SK-N-MC (cell line): Measurements from ENCODE around the gene ACTR8.

Experiments used
- EZH2 ChIP-seq: fragments of 200-600 bp; sonication (generic); IDR thresholded peaks from one replicate; pipeline ENCODE4 v1.6.1; 2017; ENCODE audit warnings: antibody characterized with exemption
- FOXP2 ChIP-seq: optimal IDR thresholded peaks from 2 replicates; pipeline ENCODE3; 2011; ENCODE audit warnings: mild to moderate bottlenecking, moderate library complexity; ENCODE audit not compliant: insufficient read depth; ENCODE audit errors: extremely low read length, control extremely low read depth
- POLR2AphosphoS5 ChIP-seq: IDR thresholded peaks from 2 replicates; pipeline ENCODE4 v1.6.1; 2012; ENCODE audit warnings: mild to moderate bottlenecking, low read depth, low read length, borderline replicate concordance

GRCh38 chr3:53835257-53835656, 46.7 kb downstream of the ACTR8 start:
- no peak for TF ChIP-seq POLR2AphosphoS5
- TF ChIP-seq EZH2, result no peak
- no peak for TF ChIP-seq FOXP2
